WTC11 (cell line): ENCODE results near the gene WNK2. TPM values are rescaled to one million over a fixed set of nuclear protein-coding genes. Genes with fewer than 3 reads are reported as not detected.
A peak's percentile ranks its signal among the peaks of the same experiment; 100 is the strongest.

Experiments used
- ATAC-seq: fragments of 200-7000 bp; cut with Tn5 transposase; 2 replicates; pipeline ENCODE4 v1.10.0; 2021; ENCODE audit warnings: mild to moderate bottlenecking, moderate library complexity
- CTCF ChIA-PET: fragments of 300-600 bp; sonication (Branson Sonifier 250); formaldehyde crosslinking; loops from one replicate; lab custom pipeline; 2021; ENCODE audit warnings: antibody characterized with exemption; lab: Charles Lee
- POLR2A ChIA-PET: fragments of 350-600 bp; sonication (Branson Sonifier 250); formaldehyde crosslinking; loops from one replicate; lab custom pipeline; 2021; ENCODE audit warnings: antibody characterized with exemption; lab: Charles Lee
- DNase-seq: peaks from one replicate; pipeline ENCODE4 v3.0.0; 2021; ENCODE audit warnings: low spot score
- H3K27ac Mint-ChIP-seq: 2 replicates; pipeline ENCODE4 v1.8.0; 2021; ENCODE audit warnings: mixed read lengths
- H3K27me3 Mint-ChIP-seq: 2 replicates; pipeline ENCODE4 v1.8.0; 2021; ENCODE audit warnings: low read depth, mild to moderate bottlenecking, moderate library complexity, mixed read lengths
- H3K36me3 Mint-ChIP-seq: 2 replicates; pipeline ENCODE4 v1.8.0; 2021; ENCODE audit warnings: mixed read lengths
- H3K4me1 Mint-ChIP-seq: 2 replicates; pipeline ENCODE4 v1.8.0; 2022; ENCODE audit warnings: mixed read lengths
- H3K4me3 Mint-ChIP-seq: 2 replicates; pipeline ENCODE4 v1.8.0; 2021; ENCODE audit warnings: mild to moderate bottlenecking, moderate library complexity, mixed read lengths
- H3K9me3 Mint-ChIP-seq: 2 replicates; pipeline ENCODE4 v1.8.0; 2021; ENCODE audit warnings: mixed read lengths
- CREB1 ChIP-seq: sonication (generic); formaldehyde crosslinking; IDR thresholded peaks from 2 replicates; pipeline ENCODE4 v1.8.0; 2023; ENCODE audit warnings: mild to moderate bottlenecking, missing genetic modification reagents
- EMX1 ChIP-seq: fragments of 250-450 bp; sonication (Bioruptor Pico); IDR thresholded peaks from 2 replicates; pipeline ENCODE4 v1.8.0; 2021; ENCODE audit warnings: mild to moderate bottlenecking
- IRF2 ChIP-seq: sonication (generic); formaldehyde crosslinking; IDR thresholded peaks from 2 replicates; pipeline ENCODE4 v1.8.0; 2022; ENCODE audit warnings: low read depth, missing genetic modification reagents, borderline replicate concordance
- JAZF1 ChIP-seq: fragments of 250-450 bp; sonication (Bioruptor Pico); IDR thresholded peaks from 2 replicates; pipeline ENCODE4 v1.9.0; 2021; ENCODE audit warnings: moderate library complexity, mild to moderate bottlenecking, inconsistent platforms
- MXD4 ChIP-seq: fragments of 250-450 bp; sonication (Bioruptor Pico); IDR thresholded peaks from 2 replicates; pipeline ENCODE4 v1.8.0; 2021; ENCODE audit warnings: mild to moderate bottlenecking, moderate library complexity, borderline replicate concordance
- MYBL2 ChIP-seq: sonication (generic); formaldehyde crosslinking; IDR thresholded peaks from 2 replicates; pipeline ENCODE4 v1.8.1; 2023; ENCODE audit warnings: mild to moderate bottlenecking, moderate library complexity, missing genetic modification reagents
- NFATC4 ChIP-seq: fragments of 250-450 bp; sonication (Bioruptor Pico); IDR thresholded peaks from 2 replicates; pipeline ENCODE4 v1.9.0; 2021; ENCODE audit warnings: mild to moderate bottlenecking
- NR1H2 ChIP-seq: sonication (generic); formaldehyde crosslinking; IDR thresholded peaks from 2 replicates; pipeline ENCODE4 v1.9.0; 2021; ENCODE audit warnings: mild to moderate bottlenecking, moderate library complexity, missing genetic modification reagents
- SOX15 ChIP-seq: fragments of 250-450 bp; sonication (Bioruptor Pico); IDR thresholded peaks from 2 replicates; pipeline ENCODE4 v1.9.0; 2021; ENCODE audit warnings: mild to moderate bottlenecking
- SP1 ChIP-seq: sonication (generic); formaldehyde crosslinking; conservative IDR thresholded peaks from 2 replicates; pipeline ENCODE4 v1.8.1; 2022; ENCODE audit warnings: missing genetic modification reagents
- TP53 ChIP-seq: sonication (generic); formaldehyde crosslinking; IDR thresholded peaks from 2 replicates; pipeline ENCODE4 v1.8.1; 2023; ENCODE audit warnings: mild to moderate bottlenecking, missing genetic modification reagents
- ZBTB21 ChIP-seq: sonication (generic); formaldehyde crosslinking; IDR thresholded peaks from 2 replicates; pipeline ENCODE4 v1.8.1; 2023; ENCODE audit warnings: mild to moderate bottlenecking, missing genetic modification reagents, borderline replicate concordance
- ZNF121 ChIP-seq: sonication (generic); formaldehyde crosslinking; IDR thresholded peaks from 2 replicates; pipeline ENCODE4 v1.8.0; 2023; ENCODE audit warnings: missing genetic modification reagents
- ZNF396 ChIP-seq: fragments of 250-450 bp; sonication (Bioruptor Pico); IDR thresholded peaks from 2 replicates; pipeline ENCODE4 v1.8.0; 2021; ENCODE audit warnings: mild to moderate bottlenecking, moderate library complexity, borderline replicate concordance
- ZNF671 ChIP-seq: fragments of 250-450 bp; sonication (Bioruptor Pico); IDR thresholded peaks from 2 replicates; pipeline ENCODE4 v1.8.0; 2021; ENCODE audit warnings: mild to moderate bottlenecking
- total RNA-seq: library from RNA; stranded (reverse); gene quantifications from 3 replicates; pipeline ENCODE4 v1.2.3, GENCODE V29; 2021
- TF ChIP-seq, protein P1 (sequence below): sonication (generic); formaldehyde crosslinking; IDR thresholded peaks from 2 replicates; pipeline ENCODE4 v1.8.0; 2022; ENCODE audit warnings: mild to moderate bottlenecking, missing genetic modification reagents
- TF ChIP-seq, protein P2 (sequence below): sonication (generic); formaldehyde crosslinking; IDR thresholded peaks from 2 replicates; pipeline ENCODE4 v1.8.1; 2023; ENCODE audit warnings: mild to moderate bottlenecking, moderate library complexity, missing genetic modification reagents
- TF ChIP-seq, protein P3 (sequence below): sonication (generic); formaldehyde crosslinking; IDR thresholded peaks from 2 replicates; pipeline ENCODE4 v1.8.0; 2022; ENCODE audit warnings: missing genetic modification reagents
- TF ChIP-seq, protein P4 (sequence below): fragments of 250-450 bp; sonication (Bioruptor Pico); IDR thresholded peaks from 2 replicates; pipeline ENCODE4 v1.9.0; 2021; ENCODE audit warnings: mild to moderate bottlenecking
- TF ChIP-seq, protein P5 (sequence below): sonication (generic); formaldehyde crosslinking; IDR thresholded peaks from 2 replicates; pipeline ENCODE4 v1.8.0; 2023; ENCODE audit warnings: missing genetic modification reagents, mild to moderate bottlenecking, borderline replicate concordance
- TF ChIP-seq, protein P6 (sequence below): fragments of 200-600 bp; IDR thresholded peaks from 2 replicates; pipeline ENCODE4 v1.8.0; 2022; ENCODE audit warnings: antibody characterized with exemption

The WNK2 gene
- total RNA-seq, 1 experiment from 2014 or later, result 120 TPM

DNA sequence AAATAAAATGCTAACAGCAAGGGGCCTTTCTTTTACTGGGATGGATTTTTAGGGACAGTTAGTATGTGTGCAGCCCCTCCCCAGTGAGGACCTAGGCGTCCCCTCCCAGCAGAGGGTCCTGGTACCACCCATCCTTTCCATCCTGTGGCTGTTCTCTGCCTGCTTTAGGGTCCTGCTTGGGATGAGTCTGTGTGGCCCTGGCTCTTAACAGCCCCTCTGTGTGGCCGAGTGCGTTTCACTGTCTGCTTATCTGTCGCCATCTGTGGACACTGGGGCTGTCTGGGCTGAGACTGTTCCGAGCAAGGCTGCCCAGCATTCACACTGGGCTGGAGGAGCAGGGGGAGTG lies 17.0 kb downstream of the WNK2 start (continued):
- TF ChIP-seq, protein P1, sequence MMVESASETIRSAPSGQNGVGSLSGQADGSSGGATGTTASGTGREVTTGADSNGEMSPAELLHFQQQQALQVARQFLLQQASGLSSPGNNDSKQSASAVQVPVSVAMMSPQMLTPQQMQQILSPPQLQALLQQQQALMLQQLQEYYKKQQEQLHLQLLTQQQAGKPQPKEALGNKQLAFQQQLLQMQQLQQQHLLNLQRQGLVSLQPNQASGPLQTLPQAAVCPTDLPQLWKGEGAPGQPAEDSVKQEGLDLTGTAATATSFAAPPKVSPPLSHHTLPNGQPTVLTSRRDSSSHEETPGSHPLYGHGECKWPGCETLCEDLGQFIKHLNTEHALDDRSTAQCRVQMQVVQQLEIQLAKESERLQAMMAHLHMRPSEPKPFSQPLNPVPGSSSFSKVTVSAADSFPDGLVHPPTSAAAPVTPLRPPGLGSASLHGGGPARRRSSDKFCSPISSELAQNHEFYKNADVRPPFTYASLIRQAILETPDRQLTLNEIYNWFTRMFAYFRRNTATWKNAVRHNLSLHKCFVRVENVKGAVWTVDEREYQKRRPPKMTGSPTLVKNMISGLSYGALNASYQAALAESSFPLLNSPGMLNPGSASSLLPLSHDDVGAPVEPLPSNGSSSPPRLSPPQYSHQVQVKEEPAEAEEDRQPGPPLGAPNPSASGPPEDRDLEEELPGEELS, result no peak
- no peak for TF ChIP-seq MXD4 (CRISPR knock-in tag)
- TF ChIP-seq EMX1, result no peak
- no peak for TF ChIP-seq NR1H2 (CRISPR knock-in tag)
- TF ChIP-seq, protein P2, sequence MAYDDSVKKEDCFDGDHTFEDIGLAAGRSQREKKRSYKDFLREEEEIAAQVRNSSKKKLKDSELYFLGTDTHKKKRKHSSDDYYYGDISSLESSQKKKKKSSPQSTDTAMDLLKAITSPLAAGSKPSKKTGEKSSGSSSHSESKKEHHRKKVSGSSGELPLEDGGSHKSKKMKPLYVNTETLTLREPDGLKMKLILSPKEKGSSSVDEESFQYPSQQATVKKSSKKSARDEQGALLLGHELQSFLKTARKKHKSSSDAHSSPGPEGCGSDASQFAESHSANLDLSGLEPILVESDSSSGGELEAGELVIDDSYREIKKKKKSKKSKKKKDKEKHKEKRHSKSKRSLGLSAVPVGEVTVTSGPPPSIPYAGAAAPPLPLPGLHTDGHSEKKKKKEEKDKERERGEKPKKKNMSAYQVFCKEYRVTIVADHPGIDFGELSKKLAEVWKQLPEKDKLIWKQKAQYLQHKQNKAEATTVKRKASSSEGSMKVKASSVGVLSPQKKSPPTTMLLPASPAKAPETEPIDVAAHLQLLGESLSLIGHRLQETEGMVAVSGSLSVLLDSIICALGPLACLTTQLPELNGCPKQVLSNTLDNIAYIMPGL (CRISPR knock-in tag), result no peak
- TF ChIP-seq TP53 (CRISPR knock-in tag), result no peak
- TF ChIP-seq, all 79 proteins: peak for 0

GRCh38 chr9:93203026-93203717 lies 19.2 kb downstream of the WNK2 start:
- POLR2A ChIA-PET, result no interaction called here
- ATAC-seq (no peak), DNase-seq (no peak)
- no peaks in the 10 kb centered on the region for H3K27me3 Mint-ChIP-seq
- H3K4me3 Mint-ChIP-seq, result no peak overlapping the region
- peaks cover 11% of the 10 kb centered on the region for H3K4me1 Mint-ChIP-seq
- peak overlapping the region; percentile 76; the same call in 1 of the 2 replicates for H3K27ac Mint-ChIP-seq
- CTCF ChIA-PET, result no interaction called here
- H3K9me3 Mint-ChIP-seq, result peaks cover 1% of the 10 kb centered on the region
- H3K36me3 Mint-ChIP-seq, result no peaks in the 10 kb centered on the region
- TF ChIP-seq CREB1 (CRISPR knock-in tag) (no peak), ZNF121 (CRISPR knock-in tag) (no peak), SOX15 (CRISPR knock-in tag) (no peak), MYBL2 (CRISPR knock-in tag) (no peak), NFATC4 (no peak), SP1 (CRISPR knock-in tag) (no peak), ZNF396 (CRISPR knock-in tag) (no peak), ZBTB21 (CRISPR knock-in tag) (no peak), IRF2 (no peak), JAZF1 (no peak), ZNF671 (CRISPR knock-in tag) (no peak)
- TF ChIP-seq, protein P3, sequence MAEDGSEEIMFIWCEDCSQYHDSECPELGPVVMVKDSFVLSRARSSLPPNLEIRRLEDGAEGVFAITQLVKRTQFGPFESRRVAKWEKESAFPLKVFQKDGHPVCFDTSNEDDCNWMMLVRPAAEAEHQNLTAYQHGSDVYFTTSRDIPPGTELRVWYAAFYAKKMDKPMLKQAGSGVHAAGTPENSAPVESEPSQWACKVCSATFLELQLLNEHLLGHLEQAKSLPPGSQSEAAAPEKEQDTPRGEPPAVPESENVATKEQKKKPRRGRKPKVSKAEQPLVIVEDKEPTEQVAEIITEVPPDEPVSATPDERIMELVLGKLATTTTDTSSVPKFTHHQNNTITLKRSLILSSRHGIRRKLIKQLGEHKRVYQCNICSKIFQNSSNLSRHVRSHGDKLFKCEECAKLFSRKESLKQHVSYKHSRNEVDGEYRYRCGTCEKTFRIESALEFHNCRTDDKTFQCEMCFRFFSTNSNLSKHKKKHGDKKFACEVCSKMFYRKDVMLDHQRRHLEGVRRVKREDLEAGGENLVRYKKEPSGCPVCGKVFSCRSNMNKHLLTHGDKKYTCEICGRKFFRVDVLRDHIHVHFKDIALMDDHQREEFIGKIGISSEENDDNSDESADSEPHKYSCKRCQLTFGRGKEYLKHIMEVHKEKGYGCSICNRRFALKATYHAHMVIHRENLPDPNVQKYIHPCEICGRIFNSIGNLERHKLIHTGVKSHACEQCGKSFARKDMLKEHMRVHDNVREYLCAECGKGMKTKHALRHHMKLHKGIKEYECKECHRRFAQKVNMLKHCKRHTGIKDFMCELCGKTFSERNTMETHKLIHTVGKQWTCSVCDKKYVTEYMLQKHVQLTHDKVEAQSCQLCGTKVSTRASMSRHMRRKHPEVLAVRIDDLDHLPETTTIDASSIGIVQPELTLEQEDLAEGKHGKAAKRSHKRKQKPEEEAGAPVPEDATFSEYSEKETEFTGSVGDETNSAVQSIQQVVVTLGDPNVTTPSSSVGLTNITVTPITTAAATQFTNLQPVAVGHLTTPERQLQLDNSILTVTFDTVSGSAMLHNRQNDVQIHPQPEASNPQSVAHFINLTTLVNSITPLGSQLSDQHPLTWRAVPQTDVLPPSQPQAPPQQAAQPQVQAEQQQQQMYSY, result no peak
- TF ChIP-seq, protein P4, sequence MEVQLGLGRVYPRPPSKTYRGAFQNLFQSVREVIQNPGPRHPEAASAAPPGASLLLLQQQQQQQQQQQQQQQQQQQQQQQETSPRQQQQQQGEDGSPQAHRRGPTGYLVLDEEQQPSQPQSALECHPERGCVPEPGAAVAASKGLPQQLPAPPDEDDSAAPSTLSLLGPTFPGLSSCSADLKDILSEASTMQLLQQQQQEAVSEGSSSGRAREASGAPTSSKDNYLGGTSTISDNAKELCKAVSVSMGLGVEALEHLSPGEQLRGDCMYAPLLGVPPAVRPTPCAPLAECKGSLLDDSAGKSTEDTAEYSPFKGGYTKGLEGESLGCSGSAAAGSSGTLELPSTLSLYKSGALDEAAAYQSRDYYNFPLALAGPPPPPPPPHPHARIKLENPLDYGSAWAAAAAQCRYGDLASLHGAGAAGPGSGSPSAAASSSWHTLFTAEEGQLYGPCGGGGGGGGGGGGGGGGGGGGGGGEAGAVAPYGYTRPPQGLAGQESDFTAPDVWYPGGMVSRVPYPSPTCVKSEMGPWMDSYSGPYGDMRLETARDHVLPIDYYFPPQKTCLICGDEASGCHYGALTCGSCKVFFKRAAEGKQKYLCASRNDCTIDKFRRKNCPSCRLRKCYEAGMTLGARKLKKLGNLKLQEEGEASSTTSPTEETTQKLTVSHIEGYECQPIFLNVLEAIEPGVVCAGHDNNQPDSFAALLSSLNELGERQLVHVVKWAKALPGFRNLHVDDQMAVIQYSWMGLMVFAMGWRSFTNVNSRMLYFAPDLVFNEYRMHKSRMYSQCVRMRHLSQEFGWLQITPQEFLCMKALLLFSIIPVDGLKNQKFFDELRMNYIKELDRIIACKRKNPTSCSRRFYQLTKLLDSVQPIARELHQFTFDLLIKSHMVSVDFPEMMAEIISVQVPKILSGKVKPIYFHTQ (CRISPR knock-in tag), result no peak
- TF ChIP-seq, protein P5, sequence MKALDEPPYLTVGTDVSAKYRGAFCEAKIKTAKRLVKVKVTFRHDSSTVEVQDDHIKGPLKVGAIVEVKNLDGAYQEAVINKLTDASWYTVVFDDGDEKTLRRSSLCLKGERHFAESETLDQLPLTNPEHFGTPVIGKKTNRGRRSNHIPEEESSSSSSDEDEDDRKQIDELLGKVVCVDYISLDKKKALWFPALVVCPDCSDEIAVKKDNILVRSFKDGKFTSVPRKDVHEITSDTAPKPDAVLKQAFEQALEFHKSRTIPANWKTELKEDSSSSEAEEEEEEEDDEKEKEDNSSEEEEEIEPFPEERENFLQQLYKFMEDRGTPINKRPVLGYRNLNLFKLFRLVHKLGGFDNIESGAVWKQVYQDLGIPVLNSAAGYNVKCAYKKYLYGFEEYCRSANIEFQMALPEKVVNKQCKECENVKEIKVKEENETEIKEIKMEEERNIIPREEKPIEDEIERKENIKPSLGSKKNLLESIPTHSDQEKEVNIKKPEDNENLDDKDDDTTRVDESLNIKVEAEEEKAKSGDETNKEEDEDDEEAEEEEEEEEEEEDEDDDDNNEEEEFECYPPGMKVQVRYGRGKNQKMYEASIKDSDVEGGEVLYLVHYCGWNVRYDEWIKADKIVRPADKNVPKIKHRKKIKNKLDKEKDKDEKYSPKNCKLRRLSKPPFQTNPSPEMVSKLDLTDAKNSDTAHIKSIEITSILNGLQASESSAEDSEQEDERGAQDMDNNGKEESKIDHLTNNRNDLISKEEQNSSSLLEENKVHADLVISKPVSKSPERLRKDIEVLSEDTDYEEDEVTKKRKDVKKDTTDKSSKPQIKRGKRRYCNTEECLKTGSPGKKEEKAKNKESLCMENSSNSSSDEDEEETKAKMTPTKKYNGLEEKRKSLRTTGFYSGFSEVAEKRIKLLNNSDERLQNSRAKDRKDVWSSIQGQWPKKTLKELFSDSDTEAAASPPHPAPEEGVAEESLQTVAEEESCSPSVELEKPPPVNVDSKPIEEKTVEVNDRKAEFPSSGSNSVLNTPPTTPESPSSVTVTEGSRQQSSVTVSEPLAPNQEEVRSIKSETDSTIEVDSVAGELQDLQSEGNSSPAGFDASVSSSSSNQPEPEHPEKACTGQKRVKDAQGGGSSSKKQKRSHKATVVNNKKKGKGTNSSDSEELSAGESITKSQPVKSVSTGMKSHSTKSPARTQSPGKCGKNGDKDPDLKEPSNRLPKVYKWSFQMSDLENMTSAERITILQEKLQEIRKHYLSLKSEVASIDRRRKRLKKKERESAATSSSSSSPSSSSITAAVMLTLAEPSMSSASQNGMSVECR (CRISPR knock-in tag), result no peak
- TF ChIP-seq, protein P6, sequence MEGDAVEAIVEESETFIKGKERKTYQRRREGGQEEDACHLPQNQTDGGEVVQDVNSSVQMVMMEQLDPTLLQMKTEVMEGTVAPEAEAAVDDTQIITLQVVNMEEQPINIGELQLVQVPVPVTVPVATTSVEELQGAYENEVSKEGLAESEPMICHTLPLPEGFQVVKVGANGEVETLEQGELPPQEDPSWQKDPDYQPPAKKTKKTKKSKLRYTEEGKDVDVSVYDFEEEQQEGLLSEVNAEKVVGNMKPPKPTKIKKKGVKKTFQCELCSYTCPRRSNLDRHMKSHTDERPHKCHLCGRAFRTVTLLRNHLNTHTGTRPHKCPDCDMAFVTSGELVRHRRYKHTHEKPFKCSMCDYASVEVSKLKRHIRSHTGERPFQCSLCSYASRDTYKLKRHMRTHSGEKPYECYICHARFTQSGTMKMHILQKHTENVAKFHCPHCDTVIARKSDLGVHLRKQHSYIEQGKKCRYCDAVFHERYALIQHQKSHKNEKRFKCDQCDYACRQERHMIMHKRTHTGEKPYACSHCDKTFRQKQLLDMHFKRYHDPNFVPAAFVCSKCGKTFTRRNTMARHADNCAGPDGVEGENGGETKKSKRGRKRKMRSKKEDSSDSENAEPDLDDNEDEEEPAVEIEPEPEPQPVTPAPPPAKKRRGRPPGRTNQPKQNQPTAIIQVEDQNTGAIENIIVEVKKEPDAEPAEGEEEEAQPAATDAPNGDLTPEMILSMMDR, result no peak
